Astrocyte (in vitro differentiated cells and primary cell): ENCODE results near the gene PDZD11. TPM values are rescaled to one million over a fixed set of nuclear protein-coding genes. Genes with fewer than 3 reads are reported as not detected.

Source experiments
- DNase-seq: peaks from one replicate; pipeline ENCODE4 v3.0.0-alpha.2; 2010; ENCODE audit warnings: low read depth
- FAIRE-seq: peaks from 2 replicates; lab custom pipeline; 2011; peaks lifted over from hg19 to GRCh38; lab: Jason Lieb, UNC
- H2AFZ ChIP-seq: 2 replicates; pipeline ENCODE4 v1.6.0; 2012; ENCODE audit warnings: low read depth, low read length, inconsistent platforms
- H3K27ac ChIP-seq: 2 replicates; pipeline ENCODE4 v1.5.1; 2011; ENCODE audit warnings: low read depth, low read length, inconsistent platforms
- H3K27me3 ChIP-seq: 2 replicates; pipeline ENCODE4 v1.6.0; 2011; ENCODE audit warnings: low read length, inconsistent platforms; ENCODE audit not compliant: insufficient read depth
- H3K36me3 ChIP-seq: 2 replicates; pipeline ENCODE4 v1.5.1; 2011; ENCODE audit warnings: low read length, inconsistent platforms; ENCODE audit not compliant: insufficient read depth
- H3K4me1 ChIP-seq: 2 replicates; pipeline ENCODE4 v1.5.1; 2011; ENCODE audit warnings: low read length, inconsistent platforms; ENCODE audit not compliant: insufficient read depth
- H3K4me2 ChIP-seq: 2 replicates; pipeline ENCODE4 v1.6.0; 2012; ENCODE audit warnings: low read length, inconsistent platforms
- H3K4me3 ChIP-seq: 2 replicates; pipeline ENCODE4 v1.5.1; 2011; ENCODE audit warnings: low read depth, mild to moderate bottlenecking, low read length, inconsistent platforms; ENCODE audit not compliant: insufficient read depth
- H3K79me2 ChIP-seq: 2 replicates; pipeline ENCODE4 v1.6.0; 2012; ENCODE audit warnings: mild to moderate bottlenecking, low read length, inconsistent platforms; ENCODE audit not compliant: insufficient read depth
- H3K9ac ChIP-seq: 2 replicates; pipeline ENCODE4 v1.6.0; 2012; ENCODE audit warnings: mild to moderate bottlenecking, low read length, inconsistent platforms
- H3K9me3 ChIP-seq: 2 replicates; pipeline ENCODE4 v1.5.1; 2012; ENCODE audit warnings: low read depth, mild to moderate bottlenecking, low read length, inconsistent platforms; ENCODE audit not compliant: insufficient read depth
- H4K20me1 ChIP-seq: 2 replicates; pipeline ENCODE4 v1.6.0; 2012; ENCODE audit warnings: low read length, inconsistent platforms; ENCODE audit not compliant: insufficient read depth
- H3K27ac Mint-ChIP-seq: one replicate; pipeline ENCODE4 v1.8.0; 2021; ENCODE audit warnings: mild to moderate bottlenecking, mixed read lengths; ENCODE audit not compliant: unreplicated experiment
- H3K27me3 Mint-ChIP-seq: one replicate; pipeline ENCODE4 v1.8.0; 2021; ENCODE audit warnings: low read depth, mixed read lengths; ENCODE audit not compliant: unreplicated experiment
- H3K36me3 Mint-ChIP-seq: one replicate; pipeline ENCODE4 v1.8.0; 2021; ENCODE audit warnings: low read depth, mixed read lengths; ENCODE audit not compliant: unreplicated experiment
- H3K4me1 Mint-ChIP-seq: one replicate; pipeline ENCODE4 v1.8.0; 2021; ENCODE audit warnings: low read depth, mixed read lengths; ENCODE audit not compliant: unreplicated experiment
- H3K4me3 Mint-ChIP-seq: one replicate; pipeline ENCODE4 v1.8.0; 2021; ENCODE audit warnings: mild to moderate bottlenecking, moderate library complexity, mixed read lengths; ENCODE audit not compliant: unreplicated experiment
- H3K9me3 Mint-ChIP-seq: one replicate; pipeline ENCODE4 v1.8.0; 2021; ENCODE audit warnings: mild to moderate bottlenecking, mixed read lengths; ENCODE audit not compliant: unreplicated experiment
- EZH2 ChIP-seq: IDR thresholded peaks from 2 replicates; pipeline ENCODE4 v1.6.1; 2012; ENCODE audit warnings: mild to moderate bottlenecking, low read length, inconsistent platforms; ENCODE audit not compliant: insufficient read depth
- total RNA-seq: library from RNA; stranded (reverse); gene quantifications from 2 replicates; pipeline ENCODE4 v1.2.1, GENCODE V29; 2021
- TF ChIP-seq, protein P1 (sequence below): IDR thresholded peaks from 2 replicates; pipeline ENCODE4 v1.5.1; 2011; ENCODE audit warnings: low read depth, mild to moderate bottlenecking, inconsistent platforms, low read length, moderate library complexity; ENCODE audit not compliant: insufficient read depth

PDZD11 gene
- total RNA-seq, 1 donor from 2014 or later: 48.9 TPM

DNA sequence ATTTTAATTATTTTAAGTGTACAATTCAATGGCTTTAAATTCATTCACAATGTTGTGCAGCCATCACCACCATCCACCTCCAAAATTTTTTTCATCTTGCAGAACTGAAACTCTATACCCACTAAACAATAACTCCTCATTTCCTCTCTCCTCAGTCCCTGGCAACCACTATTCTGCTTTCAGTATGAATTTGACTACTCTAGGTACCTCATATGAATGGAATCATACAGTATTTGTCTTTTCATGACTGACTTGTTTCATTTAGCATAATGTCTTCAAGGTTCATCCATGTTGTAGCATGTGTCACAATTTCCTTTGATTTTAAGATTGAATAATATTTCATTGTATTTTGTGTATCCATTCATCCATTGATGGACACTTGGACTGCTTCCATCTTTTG, 47.0 kb upstream of the PDZD11 start:
- Histone ChIP-seq H3K79me2 (no peaks in the 10 kb centered on the region), H3K36me3 (peaks cover 3% of the 10 kb centered on the region), H3K4me3 (no peak overlapping the region), H4K20me1 (no peaks in the 10 kb centered on the region), H3K27me3 (no peaks in the 10 kb centered on the region), H3K4me1 (no peaks in the 10 kb centered on the region), H3K9me3 (no peaks in the 10 kb centered on the region), H3K27ac (no peak overlapping the region), H3K4me2 (no peak overlapping the region), H2AFZ (no peak overlapping the region), H3K9ac (no peak overlapping the region)
- FAIRE-seq (no peak), DNase-seq (no peak)
- H3K27ac Mint-ChIP-seq: no peak overlapping the region
- no peaks in the 10 kb centered on the region for H3K27me3 Mint-ChIP-seq
- H3K4me3 Mint-ChIP-seq: no peak overlapping the region
- H3K9me3 Mint-ChIP-seq: no peaks in the 10 kb centered on the region
- TF ChIP-seq, protein P1, sequence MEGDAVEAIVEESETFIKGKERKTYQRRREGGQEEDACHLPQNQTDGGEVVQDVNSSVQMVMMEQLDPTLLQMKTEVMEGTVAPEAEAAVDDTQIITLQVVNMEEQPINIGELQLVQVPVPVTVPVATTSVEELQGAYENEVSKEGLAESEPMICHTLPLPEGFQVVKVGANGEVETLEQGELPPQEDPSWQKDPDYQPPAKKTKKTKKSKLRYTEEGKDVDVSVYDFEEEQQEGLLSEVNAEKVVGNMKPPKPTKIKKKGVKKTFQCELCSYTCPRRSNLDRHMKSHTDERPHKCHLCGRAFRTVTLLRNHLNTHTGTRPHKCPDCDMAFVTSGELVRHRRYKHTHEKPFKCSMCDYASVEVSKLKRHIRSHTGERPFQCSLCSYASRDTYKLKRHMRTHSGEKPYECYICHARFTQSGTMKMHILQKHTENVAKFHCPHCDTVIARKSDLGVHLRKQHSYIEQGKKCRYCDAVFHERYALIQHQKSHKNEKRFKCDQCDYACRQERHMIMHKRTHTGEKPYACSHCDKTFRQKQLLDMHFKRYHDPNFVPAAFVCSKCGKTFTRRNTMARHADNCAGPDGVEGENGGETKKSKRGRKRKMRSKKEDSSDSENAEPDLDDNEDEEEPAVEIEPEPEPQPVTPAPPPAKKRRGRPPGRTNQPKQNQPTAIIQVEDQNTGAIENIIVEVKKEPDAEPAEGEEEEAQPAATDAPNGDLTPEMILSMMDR: no peak
- no peak for TF ChIP-seq EZH2
- H3K36me3 Mint-ChIP-seq: no peaks in the 10 kb centered on the region
- no peaks in the 10 kb centered on the region for H3K4me1 Mint-ChIP-seq

DNA sequence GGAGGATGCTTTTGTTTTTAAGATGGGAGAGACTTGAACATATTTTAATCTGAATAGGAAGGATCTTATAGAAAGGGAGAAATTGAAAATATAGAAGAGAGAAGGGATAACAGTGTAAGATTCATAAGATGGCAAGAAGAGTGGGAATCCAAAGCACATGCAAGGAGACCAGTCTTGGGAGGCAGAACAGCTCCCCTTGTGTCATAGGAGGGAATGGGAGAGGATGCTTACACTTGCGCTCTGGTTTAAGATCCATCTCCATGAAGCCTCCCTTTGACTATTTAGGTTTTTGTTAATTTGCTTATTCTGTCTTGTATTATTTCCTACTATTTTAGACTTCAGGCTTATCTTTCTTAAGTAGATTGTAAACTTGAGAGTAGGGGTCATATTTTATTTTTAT, 42.9 kb upstream of the PDZD11 start:
- no peak overlapping the region for H3K4me3 ChIP-seq
- H3K27ac ChIP-seq: no peak overlapping the region
- Mint-ChIP-seq H3K36me3 (no peaks in the 10 kb centered on the region), H3K27me3 (no peaks in the 10 kb centered on the region), H3K9me3 (no peaks in the 10 kb centered on the region), H3K4me3 (no peak overlapping the region), H3K4me1 (no peaks in the 10 kb centered on the region), H3K27ac (no peak overlapping the region)
- DNase-seq (no peak), FAIRE-seq (no peak)
- H3K4me2 ChIP-seq: no peak overlapping the region
- no peaks in the 10 kb centered on the region for H3K27me3 ChIP-seq
- H2AFZ ChIP-seq: no peak overlapping the region
- peaks cover 3% of the 10 kb centered on the region for H3K36me3 ChIP-seq
- H3K9ac ChIP-seq: no peak overlapping the region
- H3K79me2 ChIP-seq: peaks cover 1% of the 10 kb centered on the region
- no peaks in the 10 kb centered on the region for H3K4me1 ChIP-seq
- H3K9me3 ChIP-seq: no peaks in the 10 kb centered on the region
- TF ChIP-seq EZH2: no peak
- TF ChIP-seq, protein P1: peak; percentile 12
- H4K20me1 ChIP-seq: no peaks in the 10 kb centered on the region

DNA sequence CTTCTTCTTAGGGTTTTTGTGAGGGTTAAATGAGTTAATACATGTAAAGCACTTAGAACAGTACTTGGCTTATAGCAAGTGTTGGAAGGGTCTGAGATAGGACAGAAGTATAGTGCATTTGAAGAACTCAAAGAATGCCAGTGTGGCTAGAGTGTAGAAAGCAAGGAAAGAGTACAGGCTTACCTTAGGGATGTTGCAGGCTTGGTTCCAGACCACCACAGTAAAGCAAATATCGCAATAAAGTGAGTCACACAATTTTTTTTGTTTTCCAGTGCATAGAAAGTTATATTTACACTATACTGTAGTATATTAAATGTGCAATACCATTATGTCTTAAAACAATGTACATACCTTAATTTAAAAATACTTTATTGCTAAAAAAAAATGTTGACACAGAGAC, 41.4 kb upstream of the PDZD11 start:
- Histone ChIP-seq H3K27ac (no peak overlapping the region), H4K20me1 (no peaks in the 10 kb centered on the region), H3K36me3 (peaks cover 3% of the 10 kb centered on the region), H3K4me1 (no peaks in the 10 kb centered on the region), H3K79me2 (peaks cover 6% of the 10 kb centered on the region), H3K9me3 (no peaks in the 10 kb centered on the region), H3K4me2 (no peak overlapping the region), H2AFZ (no peak overlapping the region), H3K4me3 (no peak overlapping the region), H3K9ac (no peak overlapping the region), H3K27me3 (no peaks in the 10 kb centered on the region)
- H3K36me3 Mint-ChIP-seq: no peaks in the 10 kb centered on the region
- FAIRE-seq (peak; percentile 91), DNase-seq (peak; percentile 13)
- TF ChIP-seq, protein P1: no peak
- no peak for TF ChIP-seq EZH2
- no peaks in the 10 kb centered on the region for H3K9me3 Mint-ChIP-seq
- no peak overlapping the region for H3K27ac Mint-ChIP-seq
- no peak overlapping the region for H3K4me3 Mint-ChIP-seq
- H3K4me1 Mint-ChIP-seq: no peaks in the 10 kb centered on the region
- no peaks in the 10 kb centered on the region for H3K27me3 Mint-ChIP-seq
